Measurements from ENCODE around the gene ARL6. TPM values are rescaled to one million over a fixed set of nuclear protein-coding genes. Genes with fewer than 3 reads are reported as not detected.

Gene ARL6
- total and polyA plus RNA-seq, 4 donors = 3.3 to 20.8 (median 8.0) TPM

GRCh38 chr3:97804471-97804870 lies 39.9 kb downstream of the ARL6 start:
- 86 to 90% methylated on average over 3 of the region's 3 CpGs for WGBS, 2 donors

GRCh38 chr3:97810779-97811390 lies 46.3 kb downstream of the ARL6 start:
- no peaks in the 10 kb centered on the region for H3K4me1 ChIP-seq (ENCODE audit: control insufficient read depth in 5 of 5, insufficient read depth in 5 of 5, low read length in 5 of 5)
- WGBS, 2 donors = 84 to 89% methylated on average over 2 of the region's 2 CpGs
- no peak for TF ChIP-seq CTCF (IDR thresholded peaks at IDR 0.05; ENCODE audit: control extremely low read depth, extremely low read depth)

More at GRCh38 chr3:97804471-97804870, 39.9 kb downstream of the ARL6 start:
- Histone ChIP-seq H3K9me3 (ENCODE audit: control insufficient read depth in 4 of 4, insufficient read depth in 3 of 4, low read length in 3 of 4) (no peaks in the 10 kb centered on the region), H3K27me3 (ENCODE audit: control insufficient read depth in 3 of 3, insufficient read depth in 3 of 3, low read length in 2 of 3) (no peaks in the 10 kb centered on the region), H3K36me3 (ENCODE audit: control insufficient read depth in 4 of 4, insufficient read depth in 4 of 4, low read length in 4 of 4) (peaks cover 0 to 4% (median 0%) of the 10 kb centered on the region in 4 donors), H3K27ac (ENCODE audit: low read depth in 1 of 2, low read length in 1 of 2) (no peak overlapping the region), H3K4me1 (ENCODE audit: control insufficient read depth in 5 of 5, insufficient read depth in 5 of 5, low read length in 5 of 5) (no peaks in the 10 kb centered on the region), H3K4me3 (no peak overlapping the region), H3K9ac (ENCODE audit: insufficient read depth in 1 of 2, low read length in 2 of 2) (no peak overlapping the region)
- no peak for TF ChIP-seq CTCF (IDR thresholded peaks at IDR 0.05; ENCODE audit: control extremely low read depth, extremely low read depth)
- DNase-seq = no peak
- ATAC-seq (ENCODE audit: insufficient read depth, low FRiP score) = no peak

DNA sequence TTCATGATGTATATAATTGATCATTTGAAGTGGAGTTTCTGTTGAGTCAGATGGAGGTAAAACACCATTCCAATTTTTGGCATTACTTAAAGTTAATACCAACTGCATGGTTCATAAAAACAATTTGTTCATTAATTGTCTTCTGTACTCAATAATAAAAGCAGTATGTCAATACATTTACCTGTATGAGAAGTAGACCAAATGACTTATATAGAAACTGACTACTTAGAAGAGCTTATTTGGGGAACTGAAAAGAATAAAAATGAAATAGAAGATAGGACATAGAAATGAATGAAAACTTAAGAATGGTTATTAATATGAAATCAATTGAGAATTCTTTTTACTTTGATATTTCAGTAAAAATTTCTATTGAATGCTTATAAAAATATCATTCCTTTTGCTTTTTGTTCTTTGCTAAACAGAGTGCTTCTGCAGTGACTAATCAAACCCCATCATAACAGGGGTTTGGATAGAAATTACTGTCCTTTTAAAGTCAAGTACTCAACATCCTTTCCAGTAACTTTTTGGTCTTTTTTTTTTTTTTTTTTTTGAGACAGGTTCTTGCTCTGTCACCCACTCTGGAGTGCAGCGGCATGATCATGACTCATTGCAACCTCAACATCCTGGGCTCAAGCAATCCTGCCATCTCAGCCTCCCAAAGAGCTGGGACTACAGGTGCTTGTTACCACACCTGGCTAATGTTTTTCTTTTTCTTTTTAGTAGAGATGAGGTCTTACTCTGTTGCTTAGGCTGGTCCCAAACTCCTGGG lies 50.8 kb downstream of the ARL6 start:
- Histone ChIP-seq H3K36me3 (ENCODE audit: control insufficient read depth in 4 of 4, insufficient read depth in 4 of 4, low read length in 4 of 4) (no peaks in the 10 kb centered on the region), H3K4me1 (ENCODE audit: control insufficient read depth in 5 of 5, insufficient read depth in 5 of 5, low read length in 5 of 5) (peaks cover 0 to 11% (median 0%) of the 10 kb centered on the region in 5 donors), H3K4me3 (no peak overlapping the region), H3K9ac (ENCODE audit: insufficient read depth in 1 of 2, low read length in 2 of 2) (no peak overlapping the region), H3K9me3 (ENCODE audit: control insufficient read depth in 4 of 4, insufficient read depth in 3 of 4, low read length in 3 of 4) (no peaks in the 10 kb centered on the region), H3K27me3 (ENCODE audit: control insufficient read depth in 3 of 3, insufficient read depth in 3 of 3, low read length in 2 of 3) (peaks cover 0 to 2% (median 0%) of the 10 kb centered on the region in 3 donors), H3K27ac (ENCODE audit: low read depth in 1 of 2, low read length in 1 of 2) (no peak overlapping the region)
- peak; percentile 53 for ATAC-seq (ENCODE audit: insufficient read depth, low FRiP score)
- DNase-seq = no peak
- WGBS, 2 donors = 2 to 36% methylated on average over 1 of the region's 1 CpG
- TF ChIP-seq CTCF (IDR thresholded peaks at IDR 0.05; ENCODE audit: control extremely low read depth, extremely low read depth) = no peak

More at GRCh38 chr3:97810779-97811390, 46.3 kb downstream of the ARL6 start:
- Histone ChIP-seq H3K27me3 (ENCODE audit: control insufficient read depth in 3 of 3, insufficient read depth in 3 of 3, low read length in 2 of 3) (peaks cover 0 to 2% (median 0%) of the 10 kb centered on the region in 3 donors), H3K9me3 (ENCODE audit: control insufficient read depth in 4 of 4, insufficient read depth in 3 of 4, low read length in 3 of 4) (no peaks in the 10 kb centered on the region), H3K4me3 (no peak overlapping the region), H3K9ac (ENCODE audit: insufficient read depth in 1 of 2, low read length in 2 of 2) (no peak overlapping the region), H3K27ac (ENCODE audit: low read depth in 1 of 2, low read length in 1 of 2) (no peak overlapping the region), H3K36me3 (ENCODE audit: control insufficient read depth in 4 of 4, insufficient read depth in 4 of 4, low read length in 4 of 4) (no peaks in the 10 kb centered on the region)
- ATAC-seq (ENCODE audit: insufficient read depth, low FRiP score) = no peak
- DNase-seq = no peak
